ENCODE results near the gene ZC3H14.

ZC3H14 gene

DNA sequence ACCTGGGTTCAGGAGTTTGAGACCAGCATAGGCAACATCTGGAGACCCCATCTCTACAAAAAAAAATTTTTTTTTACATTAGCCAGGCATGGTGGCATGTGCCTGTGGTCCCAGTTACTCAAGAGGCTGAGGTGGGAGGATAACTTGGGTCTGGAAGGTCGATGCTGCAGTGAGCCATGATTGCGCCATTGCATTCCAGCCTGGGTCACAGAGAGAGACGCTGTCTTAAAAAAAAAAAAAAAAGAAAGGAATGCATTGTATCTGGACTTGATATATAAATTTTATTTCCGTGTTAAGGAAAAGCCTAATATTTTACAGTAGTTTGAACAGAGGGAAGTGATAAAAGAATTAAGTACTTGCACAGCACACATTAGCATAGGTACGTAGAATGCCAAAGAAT, 97.2 kb downstream of the ZC3H14 start:
- TF ChIP-seq, protein P1, sequence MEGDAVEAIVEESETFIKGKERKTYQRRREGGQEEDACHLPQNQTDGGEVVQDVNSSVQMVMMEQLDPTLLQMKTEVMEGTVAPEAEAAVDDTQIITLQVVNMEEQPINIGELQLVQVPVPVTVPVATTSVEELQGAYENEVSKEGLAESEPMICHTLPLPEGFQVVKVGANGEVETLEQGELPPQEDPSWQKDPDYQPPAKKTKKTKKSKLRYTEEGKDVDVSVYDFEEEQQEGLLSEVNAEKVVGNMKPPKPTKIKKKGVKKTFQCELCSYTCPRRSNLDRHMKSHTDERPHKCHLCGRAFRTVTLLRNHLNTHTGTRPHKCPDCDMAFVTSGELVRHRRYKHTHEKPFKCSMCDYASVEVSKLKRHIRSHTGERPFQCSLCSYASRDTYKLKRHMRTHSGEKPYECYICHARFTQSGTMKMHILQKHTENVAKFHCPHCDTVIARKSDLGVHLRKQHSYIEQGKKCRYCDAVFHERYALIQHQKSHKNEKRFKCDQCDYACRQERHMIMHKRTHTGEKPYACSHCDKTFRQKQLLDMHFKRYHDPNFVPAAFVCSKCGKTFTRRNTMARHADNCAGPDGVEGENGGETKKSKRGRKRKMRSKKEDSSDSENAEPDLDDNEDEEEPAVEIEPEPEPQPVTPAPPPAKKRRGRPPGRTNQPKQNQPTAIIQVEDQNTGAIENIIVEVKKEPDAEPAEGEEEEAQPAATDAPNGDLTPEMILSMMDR (IDR thresholded peaks at IDR 0.05; ENCODE audit: extremely low read depth, insufficient read depth, missing control alignments) = no peak
- no peak for DNase-seq (ENCODE audit: low spot score)
- in situ Hi-C loops (cut with MboI; ENCODE audit: low pct_unique_long_range_greater_than_20kb, low sequenced_read_pairs, unreplicated experiment) = loop anchor here (25.0 kb wide), 1 partner anchor 202 kb away; no protein-coding TSS in a partner anchor

DNA sequence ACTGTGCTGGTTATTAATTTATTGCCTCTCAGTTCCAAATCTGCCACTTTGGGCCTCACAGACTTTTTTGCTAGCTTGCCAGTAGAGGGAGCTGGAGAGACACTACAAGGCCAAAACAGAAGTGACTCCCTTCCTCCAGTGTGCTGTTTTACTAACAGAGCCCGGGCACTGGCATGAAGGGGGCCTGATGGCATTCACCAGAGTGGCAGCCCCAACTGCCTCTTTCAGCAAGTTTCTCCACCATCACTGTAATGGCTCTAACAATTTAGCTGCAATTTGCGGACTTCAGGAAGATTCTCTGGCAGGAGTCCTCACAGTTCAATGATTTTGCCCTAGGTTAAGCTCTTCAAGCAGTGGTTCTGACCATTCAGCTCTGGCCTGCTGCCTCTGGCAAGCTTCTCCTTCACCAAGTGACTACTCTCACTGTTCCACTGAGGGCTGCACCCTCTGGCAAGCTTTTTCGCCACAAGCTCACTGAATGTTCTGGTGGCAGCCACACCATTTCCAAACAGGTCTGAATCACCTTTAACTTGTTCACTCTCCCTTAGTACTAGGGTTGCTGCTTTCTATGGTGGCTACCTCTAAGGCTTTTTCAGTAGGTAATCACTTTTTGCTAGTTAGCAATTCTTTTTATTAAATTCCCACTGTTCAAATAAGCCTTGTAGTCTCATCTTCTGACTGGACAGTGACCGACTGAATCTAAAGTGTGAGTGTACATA, 104.9 kb downstream of the ZC3H14 start:
- TF ChIP-seq, protein P1 (IDR thresholded peaks at IDR 0.05; ENCODE audit: extremely low read depth, insufficient read depth, missing control alignments) = peak; percentile 85
- in situ Hi-C loops (cut with MboI; ENCODE audit: low pct_unique_long_range_greater_than_20kb, low sequenced_read_pairs, unreplicated experiment) = loop anchor here (25.0 kb wide), 1 partner anchor 195 kb away; no protein-coding TSS in a partner anchor
- DNase-seq (ENCODE audit: low spot score) = peak; percentile 56

DNA sequence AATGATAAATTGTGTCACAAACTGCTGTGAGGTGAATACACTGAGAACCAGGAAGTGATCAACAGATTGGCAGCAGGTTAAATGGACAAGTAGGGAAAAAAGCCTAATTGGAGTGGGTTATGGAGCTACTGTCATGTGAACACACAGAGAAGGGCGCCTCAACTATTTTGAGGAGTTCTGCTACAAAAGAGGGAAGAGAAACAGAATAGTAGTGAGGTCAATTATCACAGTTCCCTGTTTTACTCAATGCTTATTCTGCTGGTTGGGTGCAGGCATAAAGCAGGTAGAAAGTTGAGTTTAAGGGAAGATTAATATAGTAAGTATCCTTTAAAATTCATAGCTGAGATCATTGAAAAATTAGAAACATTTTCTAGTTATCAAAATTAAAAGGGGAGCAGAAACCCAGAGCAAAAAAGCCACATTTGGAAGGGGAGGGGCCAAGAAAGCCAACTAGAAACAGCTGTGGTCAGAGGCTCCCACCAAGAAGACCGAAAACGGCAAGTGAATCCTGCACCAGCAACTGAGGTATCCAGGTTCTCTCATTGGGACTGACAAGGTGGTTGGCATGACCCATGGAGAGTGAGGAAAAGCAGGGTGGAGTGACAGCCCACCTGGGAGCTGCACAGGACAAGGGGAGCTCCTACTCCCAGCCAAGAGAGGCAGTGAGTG, 105.7 kb downstream of the ZC3H14 start:
- DNase-seq (ENCODE audit: low spot score) = peak; percentile 25
- TF ChIP-seq, protein P1 (IDR thresholded peaks at IDR 0.05; ENCODE audit: extremely low read depth, insufficient read depth, missing control alignments) = no peak
- in situ Hi-C loops (cut with MboI; ENCODE audit: low pct_unique_long_range_greater_than_20kb, low sequenced_read_pairs, unreplicated experiment) = loop anchor here (25.0 kb wide), 1 partner anchor 194 kb away; no protein-coding TSS in a partner anchor

GRCh38 chr14:88669346-88669745, 106.5 kb downstream of the ZC3H14 start:
- in situ Hi-C loops (cut with MboI; ENCODE audit: low pct_unique_long_range_greater_than_20kb, low sequenced_read_pairs, unreplicated experiment) = loop anchor here (25.0 kb wide), 1 partner anchor 193 kb away; no protein-coding TSS in a partner anchor
- DNase-seq (ENCODE audit: low spot score) = no peak
- TF ChIP-seq, protein P1 (IDR thresholded peaks at IDR 0.05; ENCODE audit: extremely low read depth, insufficient read depth, missing control alignments) = no peak

Measured in GM13977 (cell line).